HG03139 (cell line): ENCODE data around the gene MAB21L4.

ENCODE experiments used
- ATAC-seq: cut with Tn5 transposase; IDR thresholded peaks from one replicate; pipeline ENCODE4 v1.9.1; 2021; ENCODE audit not compliant: unreplicated experiment

The MAB21L4 gene

GRCh38 chr2:240869109-240869955 lies 26.6 kb downstream of the MAB21L4 start:
- no peak for ATAC-seq

GRCh38 chr2:240868286-240869108 lies 27.5 kb downstream of the MAB21L4 start, which contains the start of gene AGXT:
Gene AGXT (plus strand): TSS chr2:240868824. CDS start chr2:240868866, 42 bp downstream.
- no peak for ATAC-seq

GRCh38 chr2:240865391-240865790 lies 30.6 kb downstream of the MAB21L4 start:
- no peak for ATAC-seq

- ATAC-seq, result no peak
Measured at GRCh38 chr2:240864475-240864874, 31.5 kb downstream of the MAB21L4 start.

- no peak for ATAC-seq
Measured at GRCh38 chr2:240861547-240861946, 34.4 kb downstream of the MAB21L4 start.

GRCh38 chr2:240858871-240859270 lies 37.1 kb downstream of the MAB21L4 start:
- no peak for ATAC-seq

GRCh38 chr2:240858321-240858720 lies 37.6 kb downstream of the MAB21L4 start:
- no peak for ATAC-seq

GRCh38 chr2:240857039-240858008 lies 38.6 kb downstream of the MAB21L4 start:
- ATAC-seq, result no peak

- ATAC-seq, result no peak
Measured at GRCh38 chr2:240856151-240856980, 39.6 kb downstream of the MAB21L4 start.

GRCh38 chr2:240855670-240856069 lies 40.3 kb downstream of the MAB21L4 start:
- ATAC-seq, result no peak

- no peak for ATAC-seq
Measured at GRCh38 chr2:240852671-240853314, 43.2 kb downstream of the MAB21L4 start.

- ATAC-seq, result no peak
Measured at GRCh38 chr2:240851078-240851991, 44.6 kb downstream of the MAB21L4 start.

- ATAC-seq, result no peak
Measured at GRCh38 chr2:240850756-240851077, 45.2 kb downstream of the MAB21L4 start.

- ATAC-seq, result no peak
Measured at GRCh38 chr2:240850026-240850425, 45.9 kb downstream of the MAB21L4 start.

GRCh38 chr2:240848900-240849680 lies 46.9 kb downstream of the MAB21L4 start:
- no peak for ATAC-seq

GRCh38 chr2:240847817-240848216 lies 48.1 kb downstream of the MAB21L4 start:
- no peak for ATAC-seq

GRCh38 chr2:240846873-240847595 lies 48.9 kb downstream of the MAB21L4 start:
- no peak for ATAC-seq
